Fibroblast of skin of back (primary cell): ENCODE results near the gene TCF7L2.

Source experiments
- DNase-seq: peaks from one replicate; pipeline ENCODE4 v3.0.0-alpha.2; 2013

The TCF7L2 gene

DNA sequence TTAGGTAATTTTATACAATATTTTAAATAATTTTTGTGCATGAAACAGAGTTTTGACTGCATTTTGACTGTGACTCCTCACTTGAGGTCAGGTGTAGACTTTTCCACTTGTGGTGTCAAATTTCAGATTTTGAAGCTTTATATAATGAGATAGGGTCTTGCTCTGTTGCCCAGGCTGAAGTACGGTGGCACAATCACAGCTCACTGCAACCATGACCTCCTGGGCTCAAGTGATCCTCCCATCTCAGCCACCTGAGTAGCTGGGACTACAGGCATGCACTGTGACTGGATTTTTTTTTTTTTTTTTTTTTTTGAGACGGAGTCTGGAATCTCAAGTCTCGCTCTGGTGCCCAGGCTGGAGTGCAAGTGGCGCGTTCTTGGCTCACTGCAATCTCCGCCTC is 74.9 kb downstream of the TCF7L2 start:
- no peak for DNase-seq

DNA sequence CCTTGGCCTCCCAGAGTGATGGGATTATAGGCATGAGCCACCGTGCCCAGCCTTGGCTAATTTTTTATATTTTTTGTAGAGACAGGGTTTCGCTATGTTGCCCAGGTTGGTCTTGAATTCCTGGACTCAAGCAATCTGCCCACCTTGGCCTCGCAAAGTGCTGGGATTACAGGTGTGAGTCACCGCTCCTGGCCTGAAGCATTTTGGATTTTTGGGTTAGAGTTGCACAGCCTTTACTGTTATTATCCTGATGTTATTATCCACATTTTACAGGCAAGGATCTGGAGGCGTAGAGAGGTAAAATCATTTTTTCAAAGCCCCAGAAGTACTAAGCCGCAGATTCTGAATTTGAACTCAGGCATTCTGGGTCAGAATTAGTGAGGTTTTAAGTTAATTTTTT is 75.4 kb downstream of the TCF7L2 start:
- no peak for DNase-seq

DNA sequence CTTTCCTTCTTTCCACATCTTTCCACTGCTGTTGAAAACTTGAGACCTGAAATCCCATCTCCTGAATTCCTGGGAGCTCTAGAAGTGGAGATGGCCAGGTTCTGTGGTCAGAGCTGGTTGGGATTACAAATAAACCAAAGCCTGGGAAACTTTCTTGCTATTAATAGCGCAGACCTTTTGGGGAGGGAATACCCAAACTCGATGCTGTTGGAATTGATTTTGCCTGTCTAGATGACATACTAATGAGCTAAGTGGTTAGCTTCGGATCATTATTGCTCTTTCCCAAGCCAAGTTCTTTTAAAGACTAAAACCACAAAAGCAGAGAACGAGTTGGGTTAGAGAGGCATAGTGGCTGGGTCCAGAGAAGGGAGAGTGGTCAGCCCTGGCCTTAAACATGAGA is 76.6 kb downstream of the TCF7L2 start:
- peak; percentile 85 for DNase-seq

DNA sequence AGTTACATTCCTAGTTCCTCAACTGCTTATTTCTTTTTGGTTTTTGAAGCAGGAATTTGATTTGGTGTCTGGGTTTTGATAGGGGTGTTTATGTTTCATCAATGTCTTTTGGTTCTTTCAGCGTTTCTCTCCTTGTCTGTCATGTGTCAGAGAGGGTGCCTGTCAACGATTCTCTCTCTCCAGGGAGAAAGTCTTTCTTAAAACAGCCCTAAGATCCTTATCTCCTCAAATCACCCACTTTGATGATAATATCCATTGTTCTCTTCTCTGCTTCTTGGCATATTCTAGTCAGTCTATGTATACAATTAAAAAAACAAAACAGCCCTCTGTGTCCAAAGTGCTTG is 77.2 kb downstream of the TCF7L2 start:
- DNase-seq: no peak

DNA sequence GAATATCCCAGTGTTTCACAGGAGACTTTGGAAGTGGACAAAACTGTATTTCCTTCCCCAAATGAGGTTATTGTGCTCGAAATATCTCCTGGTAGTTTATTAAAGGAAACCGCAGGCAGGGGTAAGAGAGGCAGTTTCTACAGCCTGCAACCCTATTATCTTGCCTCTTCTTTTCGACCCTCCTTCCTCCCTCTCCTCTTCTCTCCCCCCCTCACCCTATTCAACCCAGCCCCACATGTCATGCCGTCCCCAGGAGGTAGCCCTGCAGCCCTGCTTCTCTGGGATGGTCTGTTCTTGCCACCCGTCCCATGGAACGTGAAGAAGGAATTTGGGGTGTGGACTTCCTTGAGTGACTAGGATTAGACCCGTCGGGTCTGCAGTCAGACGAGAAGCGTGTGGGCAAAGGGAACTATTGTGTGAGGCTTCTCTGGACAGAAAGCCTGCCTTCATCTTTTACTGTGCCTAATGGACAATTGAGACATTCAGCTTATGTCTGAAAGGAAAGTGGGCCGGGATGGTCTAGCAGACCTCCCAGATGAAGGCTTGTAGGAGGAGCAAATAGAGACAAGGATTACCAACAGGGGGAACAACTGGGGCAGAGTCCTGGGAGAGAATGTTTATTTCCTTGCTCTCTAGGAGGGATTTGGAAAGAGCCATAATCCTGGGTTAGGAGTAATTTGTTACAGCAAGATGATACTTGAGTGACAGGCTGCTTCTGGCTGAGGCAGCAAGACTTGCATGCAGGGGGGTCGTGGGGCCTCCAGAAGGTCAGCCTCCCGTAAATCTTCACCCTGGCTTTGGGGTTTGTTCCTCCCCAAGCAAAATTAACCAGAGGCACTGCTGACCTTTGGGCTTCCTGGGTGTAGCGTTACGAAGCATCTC is 77.8 kb downstream of the TCF7L2 start:
- DNase-seq: peak; percentile 51

DNA sequence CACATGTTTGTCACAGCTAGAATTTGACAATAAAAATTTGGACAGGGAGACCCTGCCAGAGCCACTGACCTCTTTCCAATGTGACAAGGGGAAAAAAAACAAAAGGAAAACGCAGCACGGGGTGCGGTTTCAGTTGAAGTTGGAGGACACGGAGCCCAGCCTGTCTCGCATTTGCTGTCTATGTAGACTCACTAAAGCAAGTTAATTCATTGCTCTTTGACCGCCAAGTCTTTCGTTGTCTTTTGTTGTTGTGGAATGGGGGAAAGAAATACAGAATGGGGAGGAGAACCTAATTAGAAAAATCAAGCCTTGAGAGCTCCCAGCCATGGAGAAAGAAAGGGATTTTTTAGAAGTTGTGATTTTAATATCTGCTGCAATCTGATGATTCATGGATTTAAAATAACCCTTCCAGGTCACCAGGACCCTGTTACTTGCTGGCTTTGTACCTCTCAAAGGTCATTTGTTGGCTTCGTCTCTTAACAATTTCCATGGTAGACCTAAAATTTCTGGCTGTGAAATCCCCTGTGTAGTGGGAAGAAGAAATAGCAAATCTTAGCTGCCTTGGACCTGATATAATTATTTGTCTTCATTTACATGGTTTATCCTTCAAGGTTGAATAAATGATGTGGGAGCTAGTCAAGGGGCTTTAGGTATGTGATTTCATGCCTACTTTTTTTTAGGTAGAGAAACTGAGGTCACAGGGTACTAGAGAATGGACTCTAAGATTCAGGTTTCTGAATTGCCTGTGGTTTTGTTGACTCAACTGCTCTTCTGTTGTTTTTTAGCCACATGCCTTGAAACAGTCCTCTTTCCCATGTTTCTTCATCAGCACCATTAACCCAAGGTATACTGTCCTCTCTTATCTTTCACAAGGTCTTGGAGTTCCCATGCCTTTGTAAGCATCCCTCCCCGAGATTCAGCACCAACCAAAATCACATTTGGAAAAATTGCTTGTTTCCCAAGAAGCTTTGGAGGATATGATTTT is 78.7 kb downstream of the TCF7L2 start:
- DNase-seq: no peak

DNA sequence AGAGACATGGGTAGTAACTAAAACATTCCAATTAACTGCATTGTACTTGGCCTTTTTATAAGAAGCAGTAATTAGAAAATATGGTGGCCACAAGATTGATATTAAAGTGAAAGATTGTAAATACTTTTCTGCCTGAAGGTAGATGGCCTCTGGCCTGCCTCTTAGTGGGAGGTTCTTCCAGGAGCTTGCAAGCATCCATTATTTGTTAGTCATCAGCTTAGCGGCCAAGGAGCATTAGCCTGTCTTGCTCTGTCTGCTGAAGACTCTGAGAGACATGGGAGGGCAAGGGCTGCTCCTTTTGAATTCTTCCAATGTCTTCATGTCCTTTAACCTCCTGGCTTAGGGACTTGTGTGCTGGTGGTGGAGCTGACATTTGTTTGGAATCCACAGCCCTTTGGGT is 80.4 kb downstream of the TCF7L2 start:
- peak; percentile 49 for DNase-seq

DNA sequence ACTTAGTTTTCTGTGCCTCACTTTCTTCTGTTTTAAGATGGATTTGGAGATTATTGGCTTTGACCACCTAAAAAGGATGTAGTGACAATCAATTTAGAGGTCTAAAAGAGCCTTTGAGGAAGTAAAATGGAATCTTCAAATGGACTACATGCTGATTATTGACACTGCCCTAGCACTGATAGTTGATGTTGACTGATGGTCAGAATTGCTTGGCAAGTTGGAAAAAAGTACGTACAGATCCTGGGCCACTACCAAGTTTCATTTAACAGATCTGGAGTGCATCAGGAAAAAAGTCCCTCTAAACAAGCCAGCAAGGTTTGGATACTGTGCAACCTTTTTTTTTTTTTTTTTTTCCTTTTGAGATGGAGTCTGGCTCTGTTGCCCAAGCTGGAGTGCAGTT is 81.1 kb downstream of the TCF7L2 start:
- no peak for DNase-seq

DNA sequence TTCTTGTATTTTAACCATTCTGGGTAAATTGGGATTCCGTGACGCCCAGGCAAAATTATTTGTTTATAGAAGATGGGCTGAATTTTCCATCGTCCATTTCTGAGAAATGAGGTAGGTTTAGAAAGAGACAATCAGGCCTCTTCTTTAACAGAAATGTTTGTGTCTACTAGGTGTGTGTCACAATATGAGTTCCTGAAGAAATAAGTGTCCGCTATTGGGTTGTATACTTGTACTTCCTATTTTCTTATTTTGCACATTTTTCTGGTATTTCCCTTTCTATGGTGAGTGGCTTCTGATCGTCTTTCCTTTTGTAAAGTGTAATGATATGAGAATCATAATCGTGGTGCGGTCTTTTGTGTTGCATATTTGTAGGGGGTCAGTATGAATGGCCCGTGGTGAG is 83.9 kb downstream of the TCF7L2 start:
- no peak for DNase-seq

DNA sequence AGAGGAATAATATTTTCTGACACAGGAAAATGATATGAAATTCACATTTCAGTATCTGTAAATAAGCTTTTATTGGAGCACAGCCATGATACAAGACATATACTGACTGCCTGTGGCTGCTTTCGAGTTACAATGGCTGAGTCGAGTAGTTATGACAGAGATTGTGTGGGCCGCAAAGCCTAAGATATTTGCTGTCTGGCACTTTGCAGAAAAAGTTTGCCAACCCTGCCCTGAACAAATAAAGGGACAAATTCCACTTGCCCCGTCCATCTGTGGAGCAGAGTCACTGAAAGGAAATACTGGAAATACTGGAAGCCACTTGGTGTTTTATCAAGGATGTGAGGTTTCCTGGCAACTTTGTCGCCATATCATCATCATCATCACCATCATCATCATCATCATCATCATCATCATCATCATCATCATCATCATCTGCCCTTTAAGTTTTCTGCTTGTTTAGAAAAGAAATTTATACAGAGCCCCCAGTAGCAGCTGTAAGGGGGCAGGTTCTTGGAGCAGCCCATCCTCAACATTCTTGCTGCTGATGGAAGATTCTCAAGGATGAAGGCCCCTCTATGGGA is 85.8 kb downstream of the TCF7L2 start:
- peak; percentile 32 for DNase-seq

DNA sequence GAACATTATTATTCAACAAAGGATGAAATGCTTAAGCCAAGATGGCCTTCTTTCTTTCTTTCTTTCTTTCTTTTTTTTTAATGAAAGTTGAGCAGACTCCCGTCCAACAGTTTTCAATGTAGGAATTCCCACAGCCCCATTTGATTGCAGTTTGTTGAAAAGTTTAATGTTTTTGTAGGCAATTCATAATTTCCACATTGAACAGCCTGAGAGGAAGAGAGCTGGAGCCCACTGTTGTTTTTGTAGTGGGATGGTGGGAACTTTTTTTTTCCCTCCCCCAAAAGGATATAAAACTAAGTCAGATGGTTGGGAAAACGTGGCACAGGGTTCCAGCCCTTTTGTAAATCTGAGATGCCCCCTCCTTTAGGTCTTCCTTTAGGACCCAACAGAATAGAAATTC is 86.6 kb downstream of the TCF7L2 start:
- no peak for DNase-seq

DNA sequence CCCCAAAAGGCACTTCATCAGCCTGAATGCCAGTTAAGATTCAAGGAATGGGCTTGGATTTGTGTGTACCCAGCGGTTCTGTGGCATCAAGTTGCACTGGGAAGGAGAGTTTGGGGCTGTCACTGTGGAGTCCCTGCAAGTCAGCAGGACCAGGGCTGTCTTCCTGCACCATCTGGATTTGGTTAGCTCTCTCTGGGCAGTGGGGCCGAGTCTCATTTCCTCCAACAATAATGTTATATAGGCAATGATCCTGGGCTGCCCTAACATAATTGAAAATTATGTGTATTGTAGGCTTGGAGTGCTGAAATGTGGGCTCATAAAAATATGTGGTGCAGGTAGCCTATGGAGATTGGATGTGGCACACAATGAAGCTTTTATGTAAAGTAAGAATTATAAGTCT is 87.2 kb downstream of the TCF7L2 start:
- DNase-seq: peak; percentile 69

DNA sequence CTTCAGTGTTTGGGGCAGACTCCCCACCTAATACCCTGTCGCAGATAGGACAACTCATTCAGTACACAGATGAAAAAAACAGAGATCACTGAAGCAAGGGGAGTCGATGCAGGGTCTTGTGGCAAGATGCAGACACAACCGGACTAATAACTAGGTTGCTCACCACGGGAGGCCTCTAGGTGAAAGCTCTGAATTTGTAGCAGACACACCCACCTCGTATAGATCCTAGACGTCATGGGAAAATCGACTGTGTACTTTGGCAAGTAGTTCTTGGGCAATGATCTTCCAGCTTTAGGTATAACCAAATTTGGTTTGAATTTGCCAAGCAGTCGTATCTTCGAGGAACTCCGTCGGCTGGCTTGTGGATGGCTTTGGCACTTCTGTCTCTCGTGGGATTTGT is 88.1 kb downstream of the TCF7L2 start:
- no peak for DNase-seq

DNA sequence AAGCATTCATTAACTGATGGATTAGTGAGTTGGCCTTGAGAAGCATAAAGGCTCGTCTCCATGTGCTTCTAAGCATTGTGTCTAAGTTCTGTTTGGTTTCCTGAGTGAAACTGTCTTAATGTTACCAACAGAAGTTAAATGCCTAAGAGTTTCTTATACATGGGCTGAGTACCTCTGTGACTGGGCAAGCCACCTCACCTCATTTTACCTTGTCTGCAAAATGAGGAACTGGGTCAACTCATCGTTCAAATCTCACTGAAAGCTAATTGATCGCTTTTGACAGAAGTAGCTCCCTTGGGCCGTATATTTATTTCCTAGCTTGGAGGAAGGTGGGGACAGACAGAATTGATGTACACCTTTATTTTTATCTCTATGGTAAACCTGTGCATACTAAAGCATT is 88.9 kb downstream of the TCF7L2 start:
- DNase-seq: no peak

DNA sequence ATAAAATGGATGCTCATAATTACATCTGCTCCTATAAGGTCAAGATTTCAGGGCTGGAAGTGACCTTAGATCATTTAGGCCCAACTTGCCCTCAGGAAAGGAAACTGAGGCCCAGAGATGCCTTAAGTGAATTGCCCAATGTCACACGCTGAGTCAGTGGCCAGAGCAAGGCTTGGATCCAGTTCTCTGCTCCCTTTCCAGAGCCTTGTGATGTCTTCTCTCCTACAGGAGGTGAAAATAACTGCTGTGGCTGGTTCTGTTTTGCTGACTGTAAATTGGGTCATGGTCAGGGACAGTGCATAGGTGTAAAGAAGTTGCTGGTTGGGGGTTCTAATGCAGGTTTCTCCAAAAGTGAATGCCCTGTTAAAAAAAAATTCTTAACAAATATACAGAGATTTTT is 91.3 kb downstream of the TCF7L2 start:
- no peak for DNase-seq

DNA sequence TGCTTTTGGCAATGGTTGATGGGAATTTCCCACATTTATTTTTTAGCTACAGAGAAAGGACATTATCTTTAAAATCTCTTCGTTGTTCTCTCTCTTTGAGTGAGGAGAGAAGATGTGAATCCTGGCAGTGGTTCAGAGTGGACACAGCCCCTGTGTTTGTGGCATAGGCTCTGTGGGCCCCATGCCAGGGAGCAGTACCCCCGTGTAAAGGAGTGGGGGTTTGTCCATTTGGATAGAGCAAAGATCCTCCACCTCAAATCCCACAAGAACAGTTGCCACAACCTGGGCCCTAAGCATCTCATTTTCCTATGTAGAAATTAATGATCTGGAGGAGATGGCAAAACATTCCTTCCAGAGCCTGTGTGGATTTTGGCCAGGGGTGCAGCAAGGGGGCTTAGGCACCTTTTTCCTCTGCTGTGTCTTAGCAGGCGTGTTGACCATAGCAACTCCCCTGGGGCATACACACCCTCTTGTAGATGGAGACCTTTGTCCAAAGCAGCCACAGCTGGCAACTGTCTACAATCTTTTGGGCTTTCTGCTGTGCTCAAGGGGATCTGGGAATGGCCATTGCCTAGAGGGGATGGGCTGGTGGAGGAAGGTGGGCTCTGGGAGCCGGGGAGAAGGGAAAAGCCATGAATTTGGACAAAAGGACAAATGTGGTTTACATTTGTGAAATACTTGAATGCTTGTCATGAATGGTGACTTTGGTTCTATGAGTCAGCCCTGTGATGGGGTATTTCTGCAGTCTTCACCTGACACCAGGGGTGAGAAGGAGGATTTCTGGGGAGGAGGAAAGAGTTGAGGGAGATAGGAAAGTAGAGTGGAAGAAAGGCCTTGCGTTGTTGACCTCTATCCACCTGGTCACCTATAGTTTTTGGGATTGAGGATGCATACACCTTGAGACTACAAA is 92.0 kb downstream of the TCF7L2 start:
- DNase-seq: peak; percentile 28

DNA sequence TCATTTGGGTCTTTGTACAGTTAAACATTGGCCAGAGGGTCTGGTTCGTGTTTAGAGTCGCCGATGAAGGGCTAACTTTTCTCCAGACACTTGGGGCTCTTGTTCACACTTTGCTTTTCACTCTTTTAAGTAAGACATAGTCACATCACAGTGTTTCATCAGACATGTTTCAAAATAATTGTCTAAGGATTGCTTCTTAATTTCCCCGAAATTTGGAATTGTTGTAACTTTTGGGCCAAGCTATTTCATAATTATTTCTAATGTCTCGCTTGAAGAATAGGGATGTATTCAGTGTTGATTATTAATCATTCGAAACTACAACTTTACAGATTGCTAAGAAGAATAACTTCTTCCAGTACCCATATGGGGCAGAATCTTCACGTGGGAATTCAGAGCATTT is 92.8 kb downstream of the TCF7L2 start:
- DNase-seq: no peak

DNA sequence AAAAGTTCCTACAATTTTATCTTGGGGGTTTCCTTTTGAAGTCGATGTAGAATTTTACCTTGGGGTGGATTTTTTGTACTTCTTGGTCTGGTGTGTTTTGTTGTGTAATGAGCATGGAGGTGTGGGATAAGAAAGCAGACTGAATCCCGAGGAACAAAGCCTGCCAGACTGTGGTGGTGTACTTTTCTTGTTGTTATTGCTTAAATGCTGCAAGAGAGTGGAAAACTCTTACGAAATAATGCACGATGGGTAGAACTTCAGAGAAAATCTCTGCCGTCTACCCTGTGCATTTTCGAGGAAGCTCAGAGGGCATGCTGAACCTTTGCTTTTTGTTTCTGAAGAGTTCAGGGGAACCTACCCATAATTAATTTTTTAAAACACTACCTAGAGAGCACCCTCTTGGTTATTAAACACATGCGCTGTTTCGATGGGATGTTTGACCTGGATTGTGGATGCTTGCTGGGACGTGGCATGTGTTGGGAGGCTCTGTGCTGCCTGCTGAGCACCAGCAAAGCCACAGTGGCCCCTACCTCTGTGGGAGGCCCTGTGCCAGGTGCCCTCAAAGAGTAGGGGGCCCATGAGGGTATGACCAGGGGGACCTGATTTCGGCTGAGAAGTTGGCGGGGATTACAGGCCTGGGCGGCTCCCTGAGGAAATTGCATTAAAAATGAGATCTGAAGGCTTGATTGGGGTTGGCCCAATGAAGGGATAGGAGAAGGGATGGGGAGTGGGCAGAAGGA is 94.1 kb downstream of the TCF7L2 start:
- DNase-seq: no peak

DNA sequence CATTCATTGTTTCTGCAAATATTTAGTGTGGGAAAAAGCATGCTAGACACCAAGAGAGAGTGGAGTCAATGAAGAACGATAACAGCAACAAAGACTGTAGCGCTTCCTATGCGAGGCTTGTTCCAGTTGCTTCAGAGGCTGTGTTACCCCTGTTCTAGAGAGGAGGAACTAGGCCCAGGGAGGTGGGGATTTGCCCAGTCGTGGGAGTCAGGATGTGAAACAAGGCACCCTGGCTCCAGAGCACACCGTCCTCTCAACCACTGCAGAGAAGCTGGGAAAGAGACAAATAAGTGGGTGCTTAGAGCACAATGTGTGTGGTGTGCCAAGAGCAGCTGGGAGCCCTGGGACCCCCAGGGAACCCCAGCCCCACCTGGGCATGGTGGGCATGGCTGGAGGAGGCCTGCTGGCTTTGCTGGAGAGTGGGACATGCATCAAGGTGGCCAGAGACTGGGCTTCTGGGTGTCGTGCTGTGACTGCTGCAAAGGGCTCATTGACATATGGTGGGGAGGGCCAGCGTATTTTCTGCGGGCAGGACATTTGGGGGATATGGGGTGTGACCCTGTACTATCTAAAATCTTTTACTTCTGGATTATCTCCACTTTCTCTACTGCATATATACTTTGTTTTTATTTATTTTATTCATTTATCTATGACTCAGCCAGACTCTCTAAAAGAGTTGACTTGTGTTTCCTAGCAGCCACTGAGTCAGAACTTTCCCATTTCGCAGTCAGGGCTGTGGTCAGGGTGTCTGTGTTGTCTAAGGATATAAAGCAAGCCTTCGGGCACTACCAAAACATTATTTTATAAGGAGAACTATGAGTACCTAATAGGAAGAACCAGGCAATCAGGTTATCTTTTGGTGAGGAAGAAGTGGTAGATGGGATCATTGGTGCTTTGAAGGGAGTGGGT is 95.4 kb downstream of the TCF7L2 start:
- DNase-seq: peak; percentile 95

DNA sequence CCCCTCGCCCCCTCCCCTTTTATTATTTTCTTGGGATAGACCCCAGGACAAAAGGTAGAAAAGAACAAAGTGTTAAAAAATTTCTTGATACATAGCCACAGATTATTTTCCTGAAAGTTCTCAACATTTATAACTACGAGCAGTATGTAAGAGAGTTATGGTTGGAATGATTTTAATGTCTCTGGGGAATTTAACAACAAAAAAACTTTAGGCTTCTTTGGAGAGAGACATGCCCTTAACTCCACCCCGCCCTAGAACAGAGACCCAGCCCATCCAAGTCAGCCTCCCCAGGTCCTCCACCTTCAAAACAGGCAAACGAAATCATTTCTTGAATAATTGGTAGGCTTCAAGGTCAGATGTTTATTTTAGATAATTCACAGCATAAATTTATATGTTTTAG is 97.1 kb downstream of the TCF7L2 start:
- peak; percentile 78 for DNase-seq
